K562 (cell line): ENCODE results near the gene FBXW7. TPM values are rescaled to one million over a fixed set of nuclear protein-coding genes. Genes with fewer than 3 reads are reported as not detected.
A peak's percentile ranks its signal among the peaks of the same experiment; 100 is the strongest.

Experiments used
- ATAC-seq: fragments of 200-7000 bp; cut with Tn5 transposase; 3 replicates; pipeline ENCODE4 v1.9.1; 2020; ENCODE audit warnings: moderate library complexity
- BruUV-seq: library from RNA; stranded (reverse); fragments of 400-500 nt; replicated peaks from 2 replicates; lab custom pipeline; 2021; lab: Mats Ljungman, UMichigan
- CTCF ChIA-PET: fragments of 300-600 bp; formaldehyde crosslinking; extraction: SDS; loops from one replicate; lab custom pipeline; 2021; ENCODE audit warnings: low intra/inter-chr PET ratio; lab: Yijun Ruan, JAX
- POLR2A ChIA-PET: fragments of 300-600, 350-650 bp; sonication (Branson Sonifier 250); formaldehyde crosslinking; extraction: SDS; loops from one replicate; lab custom pipeline; 2021; ENCODE audit warnings: antibody characterized with exemption, inconsistent platforms; lab: Yijun Ruan, JAX
- DNase-seq, 4 experiments: peaks; one replicate each; pipeline versions ENCODE4 v3.0.0 to v3.0.0-alpha.2; 2011 to 2018; ENCODE audit warnings: low spot score in 3 of 4, mixed read lengths in 3 of 4; ENCODE audit errors: extremely low read depth in 1 of 4
- FAIRE-seq: peaks from 2 replicates; lab custom pipeline; 2011; peaks lifted over from hg19 to GRCh38; lab: Jason Lieb, UNC
- H2AFZ ChIP-seq: 2 replicates; pipeline ENCODE4 v1.6.0; 2011; ENCODE audit warnings: low read depth, low read length, control low read depth, inconsistent platforms
- H3K27ac ChIP-seq: fragments of 200-600 bp; 3 replicates; pipeline ENCODE4 v1.8.0; 2011; ENCODE audit warnings: low read depth, mild to moderate bottlenecking, control low read depth, inconsistent platforms, low read length, moderate library complexity, mixed read lengths; ENCODE audit errors: extremely low read depth
- H3K27me3 ChIP-seq, 2 experiments: fragments of 300-600 bp in 1 of 2; 2 replicates in 1 of 2; 3 replicates in 1 of 2; pipeline versions ENCODE4 v1.6.0 to v1.8.0; 2011; ENCODE audit warnings: inconsistent platforms in 2 of 2, low read length in 2 of 2, mild to moderate bottlenecking in 1 of 2, mixed read lengths in 1 of 2, moderate library complexity in 1 of 2; ENCODE audit not compliant: control insufficient read depth in 2 of 2, insufficient read depth in 2 of 2
- H3K36me3 ChIP-seq: fragments of 300-600 bp; 3 replicates; pipeline ENCODE4 v1.8.0; 2011; ENCODE audit warnings: mild to moderate bottlenecking, low read length, inconsistent platforms; ENCODE audit not compliant: control insufficient read depth, insufficient read depth
- H3K4me1 ChIP-seq, 2 experiments: fragments of 200-600 bp in 1 of 2; replicated peaks in 1 of 2; 2 replicates in 1 of 2; 3 replicates in 1 of 2; pipeline versions ENCODE4 v1.5.1 to v1.8.0; 2011; ENCODE audit warnings: inconsistent platforms in 2 of 2, low read length in 2 of 2, mild to moderate bottlenecking in 1 of 2, mixed read lengths in 1 of 2, moderate library complexity in 1 of 2; ENCODE audit not compliant: control insufficient read depth in 2 of 2, insufficient read depth in 2 of 2
- H3K4me2 ChIP-seq: 2 replicates; pipeline ENCODE4 v1.6.1; 2011; ENCODE audit warnings: low read length, control low read depth, inconsistent platforms, mixed read lengths; ENCODE audit not compliant: insufficient read depth
- H3K4me3 ChIP-seq: fragments of 200-600 bp; sonication (generic), shearing (Covaris generic); 2 replicates; pipeline ENCODE4 v1.5.1; 2016; ENCODE audit warnings: control low read depth, inconsistent platforms
- H3K79me2 ChIP-seq: fragments of 200-600 bp; 3 replicates; pipeline ENCODE4 v1.8.0; 2011; ENCODE audit warnings: low read length, inconsistent platforms; ENCODE audit not compliant: control insufficient read depth, insufficient read depth
- H3K9ac ChIP-seq, 2 experiments: 2 replicates each; pipeline versions ENCODE4 v1.6.0 to v1.6.1; 2011; ENCODE audit warnings: low read depth in 2 of 2, low read length in 2 of 2, control low read depth in 1 of 2, inconsistent platforms in 1 of 2, mild to moderate bottlenecking in 1 of 2, mixed read lengths in 1 of 2; ENCODE audit not compliant: insufficient read depth in 1 of 2
- H3K9me1 ChIP-seq: one replicate; pipeline ENCODE4 v1.6.0; 2011; ENCODE audit warnings: inconsistent platforms, mild to moderate bottlenecking, low read length, moderate library complexity; ENCODE audit not compliant: control insufficient read depth, insufficient read depth
- H3K9me3 ChIP-seq: replicated peaks from 2 replicates; pipeline ENCODE4 v1.5.1; 2011; ENCODE audit warnings: low read depth, low read length, inconsistent platforms; ENCODE audit not compliant: control insufficient read depth, insufficient read depth
- H4K20me1 ChIP-seq: replicated peaks from 2 replicates; pipeline ENCODE4 v1.6.1; 2011; ENCODE audit warnings: low read length, inconsistent platforms, mixed read lengths; ENCODE audit not compliant: control insufficient read depth, insufficient read depth
- TFAP4 ChIP-seq: sonication (generic); formaldehyde crosslinking; IDR thresholded peaks from 2 replicates; pipeline ENCODE4 v1.8.0; 2022; ENCODE audit warnings: missing genetic modification reagents, mild to moderate bottlenecking, moderate library complexity, borderline replicate concordance
- ZNF561 ChIP-seq: fragments of 450-650 bp; formaldehyde crosslinking; conservative IDR thresholded peaks from 2 replicates; pipeline ENCODE4 v1.4.0; 2020; ENCODE audit warnings: mild to moderate bottlenecking, moderate library complexity
- WGBS: fragments of 100-300 bp; shearing (Covaris generic); methylation state at CpG from one replicate; pipeline ENCODE4 v1.1.6; 2016; ENCODE audit warnings: low coverage, mixed read lengths; ENCODE audit not compliant: insufficient coverage; ENCODE audit errors: missing lambda C conversion rate; 5-methylcytosine and 5-hydroxymethylcytosine counted together
- in situ Hi-C: fragments of 300-500 bp; cut with MboI; formaldehyde crosslinking; loops from 4 replicates; pipeline ENCODE4 v1.15.0; 2018; ENCODE audit warnings: inconsistent platforms, mixed read lengths
- intact Hi-C: fragments of 100-400 bp; cut with micrococcal nuclease; formaldehyde crosslinking; loops from 2 replicates; pipeline ENCODE4 v1.14.2; 2022
- polyA plus RNA-seq, 8 experiments: library from polyadenylated mRNA; depleted of rRNA in 4 of 8; stranded (reverse) in 5 of 8; unstranded in 3 of 8; fragments of >200 nt; fragmentation: Nextera tagmentation in 2 of 8; fragmentation: Illumina TruSeq in 1 of 8; extraction: Ambion mirVana in 2 of 8; extraction: Trizol in 1 of 8; gene quantifications; 2 replicates each; pipeline versions ENCODE4 v1.2.1 to v1.2.3, GENCODE V29; 2011 to 2014; ENCODE audit warnings: inconsistent platforms in 1 of 8, missing spikeins in 1 of 8
- total RNA-seq, 7 experiments: library from RNA; depleted of rRNA in 6 of 7; stranded (reverse); fragments of >200 nt in 6 of 7; fragmentation: Illumina TruSeq in 2 of 7; extraction: Trizol in 2 of 7; gene quantifications; 2 replicates each; pipeline versions ENCODE4 v1.2.1 to v1.2.3, GENCODE V29; 2011 to 2021; ENCODE audit warnings: low replicate concordance in 1 of 7
- TF ChIP-seq, protein P1 (sequence below): sonication (generic); formaldehyde crosslinking; IDR thresholded peaks from 2 replicates; pipeline ENCODE4 v1.8.1; 2023; ENCODE audit warnings: missing genetic modification reagents, mild to moderate bottlenecking, borderline replicate concordance

The FBXW7 gene
- total and polyA plus RNA-seq, 9 of the 15 experiments (the other 6 are each of a cell fraction or from before 2014, with no cell fraction given), result 6.8 to 44.2 (median 16.4) TPM

DNA sequence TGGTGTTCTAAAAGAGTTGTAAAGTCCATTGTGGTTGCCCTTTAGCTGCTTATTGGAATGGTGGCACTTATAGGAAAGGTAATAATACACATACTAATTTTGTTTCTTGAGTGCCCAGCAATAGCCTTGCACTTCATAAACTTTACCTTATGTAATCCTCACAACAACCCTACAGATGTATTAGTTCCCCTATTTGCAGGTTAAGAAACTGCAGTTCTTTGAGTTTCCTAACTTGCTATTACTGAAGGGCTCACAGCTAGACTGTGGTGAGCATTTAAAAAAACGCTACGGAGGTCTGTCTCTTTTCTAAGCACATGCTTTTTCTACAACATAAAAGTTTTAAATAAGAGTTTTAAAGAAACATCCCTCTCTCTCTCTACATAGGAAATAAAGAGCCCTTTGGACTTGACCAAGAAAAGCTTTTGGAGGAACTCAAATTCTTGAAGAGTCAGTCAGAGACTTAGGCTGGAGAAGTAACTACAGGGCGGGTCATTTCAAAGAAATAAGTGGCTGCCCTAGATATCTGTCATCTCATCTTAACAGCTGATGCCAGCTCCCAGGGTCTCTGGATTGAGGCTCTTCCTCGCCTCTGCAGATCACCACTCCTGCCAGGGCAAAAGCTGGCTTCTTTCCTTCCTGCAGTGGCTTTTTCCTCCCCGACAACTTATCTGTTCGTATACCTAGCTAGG is 42.0 kb upstream of the FBXW7 start:
- no peak overlapping the region for H3K4me2 ChIP-seq
- no peak overlapping the region for H3K9ac ChIP-seq
- peaks cover 0 to 10% of the 10 kb centered on the region in 2 experiments; a peak in 2 of 5 replicates for H3K4me1 ChIP-seq
- H3K27ac ChIP-seq, result no peak overlapping the region
- ATAC-seq, result peak; percentile 51; the same call in 2 of the 3 replicates
- DNase-seq, result no peak
- H3K79me2 ChIP-seq, result no peaks in the 10 kb centered on the region
- in situ Hi-C loops (no loop called here), intact Hi-C loops (no loop called here)
- ChIA-PET CTCF (no interaction called here), POLR2A (interaction anchor here (1.1 to 1.7 kb wide), 2 partner anchors 10 to 23 kb away, joined by 3 to 4 read pairs; no protein-coding TSS in a partner anchor)
- TF ChIP-seq TFAP4 (CRISPR knock-in tag) (peak; percentile 38; the same call in 1 of the 2 replicates), ZNF561 (CRISPR knock-in tag) (no peak)
- TF ChIP-seq, protein P1, sequence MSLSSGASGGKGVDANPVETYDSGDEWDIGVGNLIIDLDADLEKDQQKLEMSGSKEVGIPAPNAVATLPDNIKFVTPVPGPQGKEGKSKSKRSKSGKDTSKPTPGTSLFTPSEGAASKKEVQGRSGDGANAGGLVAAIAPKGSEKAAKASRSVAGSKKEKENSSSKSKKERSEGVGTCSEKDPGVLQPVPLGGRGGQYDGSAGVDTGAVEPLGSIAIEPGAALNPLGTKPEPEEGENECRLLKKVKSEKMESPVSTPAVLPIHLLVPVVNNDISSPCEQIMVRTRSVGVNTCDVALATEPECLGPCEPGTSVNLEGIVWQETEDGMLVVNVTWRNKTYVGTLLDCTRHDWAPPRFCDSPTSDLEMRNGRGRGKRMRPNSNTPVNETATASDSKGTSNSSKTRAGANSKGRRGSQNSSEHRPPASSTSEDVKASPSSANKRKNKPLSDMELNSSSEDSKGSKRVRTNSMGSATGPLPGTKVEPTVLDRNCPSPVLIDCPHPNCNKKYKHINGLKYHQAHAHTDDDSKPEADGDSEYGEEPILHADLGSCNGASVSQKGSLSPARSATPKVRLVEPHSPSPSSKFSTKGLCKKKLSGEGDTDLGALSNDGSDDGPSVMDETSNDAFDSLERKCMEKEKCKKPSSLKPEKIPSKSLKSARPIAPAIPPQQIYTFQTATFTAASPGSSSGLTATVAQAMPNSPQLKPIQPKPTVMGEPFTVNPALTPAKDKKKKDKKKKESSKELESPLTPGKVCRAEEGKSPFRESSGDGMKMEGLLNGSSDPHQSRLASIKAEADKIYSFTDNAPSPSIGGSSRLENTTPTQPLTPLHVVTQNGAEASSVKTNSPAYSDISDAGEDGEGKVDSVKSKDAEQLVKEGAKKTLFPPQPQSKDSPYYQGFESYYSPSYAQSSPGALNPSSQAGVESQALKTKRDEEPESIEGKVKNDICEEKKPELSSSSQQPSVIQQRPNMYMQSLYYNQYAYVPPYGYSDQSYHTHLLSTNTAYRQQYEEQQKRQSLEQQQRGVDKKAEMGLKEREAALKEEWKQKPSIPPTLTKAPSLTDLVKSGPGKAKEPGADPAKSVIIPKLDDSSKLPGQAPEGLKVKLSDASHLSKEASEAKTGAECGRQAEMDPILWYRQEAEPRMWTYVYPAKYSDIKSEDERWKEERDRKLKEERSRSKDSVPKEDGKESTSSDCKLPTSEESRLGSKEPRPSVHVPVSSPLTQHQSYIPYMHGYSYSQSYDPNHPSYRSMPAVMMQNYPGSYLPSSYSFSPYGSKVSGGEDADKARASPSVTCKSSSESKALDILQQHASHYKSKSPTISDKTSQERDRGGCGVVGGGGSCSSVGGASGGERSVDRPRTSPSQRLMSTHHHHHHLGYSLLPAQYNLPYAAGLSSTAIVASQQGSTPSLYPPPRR, result no peak
- no peak for FAIRE-seq
- no peaks in the 10 kb centered on the region for H3K9me1 ChIP-seq
- H3K4me3 ChIP-seq, result no peak overlapping the region
- H3K9me3 ChIP-seq, result no peaks in the 10 kb centered on the region
- H2AFZ ChIP-seq, result no peak overlapping the region
- no TSS peak for BruUV-seq
- H3K36me3 ChIP-seq, result no peaks in the 10 kb centered on the region
- H3K27me3 ChIP-seq, result peaks cover 0 to 8% of the 10 kb centered on the region in 2 experiments; a peak in 3 of 5 replicates
- H4K20me1 ChIP-seq, result no peaks in the 10 kb centered on the region
- 2% methylated on average over 6 of the region's 6 CpGs for WGBS
